Hepatocyte (in vitro differentiated cells): Measurements from ENCODE around the gene IL6. TPM values are rescaled to one million over a fixed set of nuclear protein-coding genes. Genes with fewer than 3 reads are reported as not detected.

ENCODE experiments used
- DNase-seq: peaks from one replicate; pipeline ENCODE4 v3.0.0-alpha.2; 2016; ENCODE audit warnings: low spot score
- H2AFZ ChIP-seq: fragments of 200-600 bp; sonication (generic); 2 replicates; pipeline ENCODE4 v1.6.0; 2016; ENCODE audit warnings: antibody characterized with exemption, mild to moderate bottlenecking
- H3K27ac ChIP-seq: fragments of 200-600 bp; sonication (generic); 2 replicates; pipeline ENCODE4 v1.5.1; 2016; ENCODE audit warnings: mild to moderate bottlenecking
- H3K27me3 ChIP-seq: fragments of 200-600 bp; sonication (generic); 2 replicates; pipeline ENCODE4 v1.6.1; 2016
- H3K36me3 ChIP-seq: fragments of 200-600 bp; sonication (generic); replicated peaks from 2 replicates; pipeline ENCODE4 v1.5.1; 2016; ENCODE audit warnings: low read depth; ENCODE audit not compliant: insufficient read depth
- H3K4me1 ChIP-seq: fragments of 200-600 bp; sonication (generic); 2 replicates; pipeline ENCODE4 v1.5.1; 2016; ENCODE audit warnings: mild to moderate bottlenecking, moderate library complexity; ENCODE audit not compliant: insufficient read depth
- H3K4me2 ChIP-seq: fragments of 200-600 bp; sonication (generic); 2 replicates; pipeline ENCODE4 v1.6.0; 2016
- H3K4me3 ChIP-seq: fragments of 200-600 bp; sonication (generic); 2 replicates; pipeline ENCODE4 v1.5.1; 2016; ENCODE audit warnings: mild to moderate bottlenecking
- H3K79me2 ChIP-seq: fragments of 200-600 bp; sonication (generic); 2 replicates; pipeline ENCODE4 v1.6.0; 2017; ENCODE audit warnings: mild to moderate bottlenecking
- H3K9me2 ChIP-seq: fragments of 200-600 bp; sonication (generic); replicated peaks from 2 replicates; pipeline ENCODE4 v1.6.0; 2017; ENCODE audit warnings: mild to moderate bottlenecking; ENCODE audit not compliant: insufficient read depth
- H3K9me3 ChIP-seq: fragments of 200-600 bp; sonication (generic); 2 replicates; pipeline ENCODE4 v1.5.1; 2016; ENCODE audit warnings: low read depth, mild to moderate bottlenecking
- H4K20me1 ChIP-seq: fragments of 200-600 bp; sonication (generic); 2 replicates; pipeline ENCODE4 v1.6.0; 2016; ENCODE audit warnings: mild to moderate bottlenecking; ENCODE audit not compliant: insufficient read depth, poor library complexity, severe bottlenecking
- CTCF ChIP-seq: fragments of 200-600 bp; sonication (generic); IDR thresholded peaks from 2 replicates; pipeline ENCODE4 v1.5.1; 2016; ENCODE audit warnings: antibody characterized with exemption, mild to moderate bottlenecking; ENCODE audit not compliant: poor library complexity
- EZH2 ChIP-seq: fragments of 200-600 bp; sonication (generic); IDR thresholded peaks from 2 replicates; pipeline ENCODE4 v1.6.1; 2016; ENCODE audit warnings: antibody characterized with exemption, mild to moderate bottlenecking, borderline replicate concordance
- EZH2phosphoT487 ChIP-seq: fragments of 200-600 bp; sonication (generic); IDR thresholded peaks from one replicate; pipeline ENCODE4 v1.6.1; 2018; ENCODE audit warnings: antibody characterized with exemption, mild to moderate bottlenecking, low read depth, moderate library complexity; ENCODE audit not compliant: unreplicated experiment, severe bottlenecking
- WGBS: methylation state at CpG from one replicate; pipeline ENCODE4 v1.1.6; 2016; ENCODE audit warnings: low lambda C conversion rate; ENCODE audit errors: missing lambda C conversion rate; 5-methylcytosine and 5-hydroxymethylcytosine counted together
- polyA plus RNA-seq: library from polyadenylated mRNA; unstranded; fragments of >200 nt; fragmentation: Nextera tagmentation; extraction: Ambion mirVana; gene quantifications from 2 replicates; pipeline ENCODE4 v1.2.1, GENCODE V29; 2016
- total RNA-seq: library from RNA; depleted of rRNA; stranded (reverse); fragments of >200 nt; gene quantifications from 2 replicates; pipeline ENCODE4 v1.2.3, GENCODE V29; 2014

The IL6 gene
- total and polyA plus RNA-seq, 2 experiments from 2014 or later: 3.4 to 4.3 TPM

DNA sequence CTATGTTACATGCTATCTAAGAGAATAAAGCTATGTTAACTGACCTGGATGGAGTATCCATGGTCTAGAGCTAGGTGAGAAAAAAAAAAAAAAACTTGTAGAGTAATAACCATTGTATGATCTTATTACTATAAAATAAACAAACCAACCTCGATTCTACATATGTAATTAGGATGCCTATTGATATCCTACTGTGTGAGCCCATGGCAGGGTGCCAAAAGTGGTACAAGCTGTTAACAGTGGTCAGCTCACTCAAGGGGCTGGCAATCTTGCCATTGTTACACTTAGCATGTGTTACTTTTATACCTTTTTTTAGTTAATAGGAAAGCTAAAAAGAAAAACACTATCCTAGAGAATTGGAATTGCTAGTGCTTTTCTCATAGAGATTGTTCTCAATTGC lies 13.5 kb upstream of the IL6 start:
- 64% methylated on average over 1 of the region's 1 CpG for WGBS
- H3K4me1 ChIP-seq: no peaks in the 10 kb centered on the region
- no peak overlapping the region for H3K4me2 ChIP-seq
- no peaks in the 10 kb centered on the region for H3K27me3 ChIP-seq
- TF ChIP-seq EZH2 (no peak), CTCF (no peak), EZH2phosphoT487 (no peak)
- no peak overlapping the region for H3K27ac ChIP-seq
- no peaks in the 10 kb centered on the region for H3K9me2 ChIP-seq
- H3K36me3 ChIP-seq: no peaks in the 10 kb centered on the region
- DNase-seq: no peak
- H2AFZ ChIP-seq: no peak overlapping the region
- H3K9me3 ChIP-seq: no peaks in the 10 kb centered on the region
- no peaks in the 10 kb centered on the region for H4K20me1 ChIP-seq
- H3K79me2 ChIP-seq: no peaks in the 10 kb centered on the region
- H3K4me3 ChIP-seq: no peak overlapping the region

GRCh38 chr7:22715969-22716368 lies 11.0 kb upstream of the IL6 start:
- no peak overlapping the region for H3K27ac ChIP-seq
- H2AFZ ChIP-seq: no peak overlapping the region
- no peaks in the 10 kb centered on the region for H3K4me1 ChIP-seq
- no peaks in the 10 kb centered on the region for H3K27me3 ChIP-seq
- no peaks in the 10 kb centered on the region for H3K36me3 ChIP-seq
- 89% methylated on average over 4 of the region's 4 CpGs for WGBS
- H3K4me3 ChIP-seq: no peak overlapping the region
- no peaks in the 10 kb centered on the region for H4K20me1 ChIP-seq
- no peaks in the 10 kb centered on the region for H3K9me3 ChIP-seq
- no peak for DNase-seq
- H3K4me2 ChIP-seq: no peak overlapping the region
- TF ChIP-seq CTCF (no peak), EZH2phosphoT487 (no peak), EZH2 (no peak)
- H3K9me2 ChIP-seq: peaks cover 2% of the 10 kb centered on the region
- no peaks in the 10 kb centered on the region for H3K79me2 ChIP-seq

DNA sequence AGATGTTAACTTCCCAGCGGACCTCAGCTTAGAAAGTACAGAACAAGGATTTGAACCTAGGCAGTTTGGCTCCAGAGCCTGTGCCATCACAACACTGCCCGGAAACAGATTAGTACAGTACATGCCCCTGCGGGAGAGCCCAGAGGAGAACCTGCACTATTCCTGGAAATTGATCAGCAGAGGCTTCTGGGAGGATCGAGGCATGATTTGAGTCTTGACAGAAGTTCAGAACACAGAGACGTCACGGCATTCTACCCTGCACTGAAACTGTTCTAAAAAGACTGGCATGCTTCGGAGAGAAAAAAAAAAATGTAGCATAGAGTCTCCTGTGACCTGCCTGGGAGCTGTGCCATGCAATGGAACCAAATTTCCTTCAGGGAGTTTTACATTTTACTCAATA lies 9.2 kb upstream of the IL6 start:
- Histone ChIP-seq H3K4me3 (no peak overlapping the region), H3K79me2 (no peaks in the 10 kb centered on the region), H3K9me2 (peaks cover 2% of the 10 kb centered on the region), H3K9me3 (no peaks in the 10 kb centered on the region), H2AFZ (no peak overlapping the region), H3K27ac (no peak overlapping the region), H3K27me3 (no peaks in the 10 kb centered on the region), H3K4me2 (no peak overlapping the region), H3K36me3 (no peaks in the 10 kb centered on the region), H4K20me1 (no peaks in the 10 kb centered on the region), H3K4me1 (no peaks in the 10 kb centered on the region)
- WGBS: 91% methylated on average over 7 of the region's 7 CpGs
- TF ChIP-seq CTCF (no peak), EZH2 (no peak), EZH2phosphoT487 (no peak)
- DNase-seq: no peak

- no peak for DNase-seq
- TF ChIP-seq EZH2: no peak
- no peak for TF ChIP-seq CTCF
- TF ChIP-seq EZH2phosphoT487: no peak
- Histone ChIP-seq H3K79me2 (no peaks in the 10 kb centered on the region), H3K36me3 (no peaks in the 10 kb centered on the region), H2AFZ (no peak overlapping the region), H3K27me3 (no peaks in the 10 kb centered on the region), H3K9me3 (no peaks in the 10 kb centered on the region), H3K4me1 (no peaks in the 10 kb centered on the region), H3K27ac (no peak overlapping the region), H3K4me3 (no peak overlapping the region), H4K20me1 (no peaks in the 10 kb centered on the region), H3K4me2 (no peak overlapping the region), H3K9me2 (peaks cover 2% of the 10 kb centered on the region)
- WGBS: 77% methylated on average over 6 of the region's 6 CpGs
Measured at GRCh38 chr7:22718200-22718711, 8.7 kb upstream of the IL6 start.
